HepG2 (cell line): ENCODE results near the gene GATC. TPM values are rescaled to one million over a fixed set of nuclear protein-coding genes. Genes with fewer than 3 reads are reported as not detected.

Experiments
- ATAC-seq: fragments of 200-7000 bp; cut with Tn5 transposase; 3 replicates; pipeline ENCODE4 v1.9.1; 2020; ENCODE audit warnings: mild to moderate bottlenecking, moderate library complexity
- BruUV-seq: library from RNA; stranded (reverse); fragments of 400-500 nt; replicated peaks from 2 replicates; lab custom pipeline; 2021; lab: Mats Ljungman, UMichigan
- CTCF ChIA-PET: fragments of 300-600 bp; formaldehyde crosslinking; extraction: SDS; loops from one replicate; lab custom pipeline; 2021; ENCODE audit warnings: low total read pairs, inconsistent platforms, low intra/inter-chr PET ratio; lab: Yijun Ruan, JAX
- POLR2A ChIA-PET: fragments of 350-600 bp; sonication (Branson Sonifier 250); formaldehyde crosslinking; loops from one replicate; lab custom pipeline; 2020; ENCODE audit warnings: antibody characterized with exemption, inconsistent platforms; lab: Yijun Ruan, JAX
- DNase-seq: peaks from one replicate; pipeline ENCODE4 v3.0.0-alpha.2; 2015; ENCODE audit warnings: low spot score
- FAIRE-seq: peaks from 3 replicates; lab custom pipeline; 2011; peaks lifted over from hg19 to GRCh38; lab: Jason Lieb, UNC
- H2AFZ ChIP-seq: one replicate; pipeline ENCODE4 v1.6.1; 2011; ENCODE audit warnings: low read length, inconsistent platforms
- H3K27ac ChIP-seq: fragments of 300-600 bp; 3 replicates; pipeline ENCODE4 v1.8.0; 2011; ENCODE audit warnings: mixed run types, mild to moderate bottlenecking, mixed read lengths, low read length, inconsistent platforms; ENCODE audit not compliant: insufficient read depth; ENCODE audit errors: extremely low read length
- H3K27me3 ChIP-seq, 2 experiments: fragments of 200-600 bp in 1 of 2; 2 replicates in 1 of 2; 3 replicates in 1 of 2; pipeline versions ENCODE4 v1.6.0 to v1.8.0; 2011; ENCODE audit warnings: low read length in 2 of 2, mild to moderate bottlenecking in 2 of 2, moderate library complexity in 2 of 2, inconsistent platforms in 1 of 2; ENCODE audit not compliant: insufficient read depth in 2 of 2, control insufficient read depth in 1 of 2
- H3K36me3 ChIP-seq, 2 experiments: fragments of 200-600 bp in 1 of 2; replicated peaks in 1 of 2; 2 replicates in 1 of 2; 3 replicates in 1 of 2; pipeline versions ENCODE4 v1.5.1 to v1.8.0; 2011; ENCODE audit warnings: low read length in 2 of 2, inconsistent platforms in 1 of 2; ENCODE audit not compliant: insufficient read depth in 2 of 2, control insufficient read depth in 1 of 2
- H3K4me1 ChIP-seq: 2 replicates; pipeline ENCODE4 v1.5.1; 2012; ENCODE audit warnings: low read length, inconsistent platforms; ENCODE audit not compliant: insufficient read depth
- H3K4me2 ChIP-seq: 2 replicates; pipeline ENCODE4 v1.6.0; 2011; ENCODE audit warnings: low read depth, low read length, inconsistent platforms
- H3K4me3 ChIP-seq, 3 experiments: fragments of 200-600 bp in 1 of 3; sonication (generic), shearing (Covaris generic) in 1 of 3; replicated peaks in 1 of 3; 2 replicates each; pipeline ENCODE4 v1.5.1; 2011 to 2016; ENCODE audit warnings: low read length in 3 of 3, inconsistent platforms in 2 of 3, low read depth in 2 of 3, mild to moderate bottlenecking in 2 of 3, control low read depth in 1 of 3, mixed read lengths in 1 of 3; ENCODE audit not compliant: insufficient read depth in 1 of 3
- H3K79me2 ChIP-seq: one replicate; pipeline ENCODE4 v1.6.1; 2011; ENCODE audit warnings: low read length, inconsistent platforms; ENCODE audit not compliant: insufficient read depth
- H3K9ac ChIP-seq: 2 replicates; pipeline ENCODE4 v1.6.0; 2011; ENCODE audit warnings: mild to moderate bottlenecking, low read depth, low read length, inconsistent platforms; ENCODE audit not compliant: insufficient read depth
- H3K9me3 ChIP-seq: 2 replicates; pipeline ENCODE4 v1.5.1; 2012; ENCODE audit warnings: mild to moderate bottlenecking, low read length
- H4K20me1 ChIP-seq: 2 replicates; pipeline ENCODE4 v1.6.0; 2011; ENCODE audit warnings: inconsistent platforms, mild to moderate bottlenecking, low read length, moderate library complexity; ENCODE audit not compliant: insufficient read depth
- ATM ChIP-seq: fragments of 450-650 bp; IDR thresholded peaks from 2 replicates; pipeline ENCODE4 v1.7.1; 2017; ENCODE audit warnings: mild to moderate bottlenecking, borderline replicate concordance
- FOXM1 ChIP-seq: sonication (generic); formaldehyde crosslinking; IDR thresholded peaks from 2 replicates; pipeline ENCODE4 v1.5.0; 2020; ENCODE audit warnings: missing genetic modification reagents
- GPN1 ChIP-seq: sonication (generic); formaldehyde crosslinking; IDR thresholded peaks from 2 replicates; pipeline ENCODE4 v1.5.1; 2020; ENCODE audit warnings: missing genetic modification reagents, borderline replicate concordance
- KDM3A ChIP-seq: IDR thresholded peaks from 2 replicates; pipeline ENCODE4 v1.6.1; 2018; ENCODE audit warnings: low read depth, missing compliant biosample characterization
- RBM22 ChIP-seq: fragments of 200-400 bp; formaldehyde crosslinking; optimal IDR thresholded peaks from 2 replicates; pipeline ENCODE3; 2017; ENCODE audit warnings: mild to moderate bottlenecking, low read length, moderate library complexity
- RFXAP ChIP-seq: sonication (generic); formaldehyde crosslinking; IDR thresholded peaks from 2 replicates; pipeline ENCODE4 v1.4.0; 2020; ENCODE audit warnings: missing genetic modification reagents, borderline replicate concordance
- SP4 ChIP-seq: sonication (generic); formaldehyde crosslinking; IDR thresholded peaks from 2 replicates; pipeline ENCODE4 v1.8.1; 2023; ENCODE audit warnings: mild to moderate bottlenecking, missing genetic modification reagents
- ZBTB3 ChIP-seq: sonication (generic); formaldehyde crosslinking; IDR thresholded peaks from 2 replicates; pipeline ENCODE4 v1.4.0; 2020; ENCODE audit warnings: low read depth, mild to moderate bottlenecking, moderate library complexity, missing genetic modification reagents, borderline replicate concordance
- ZNF143 ChIP-seq: sonication (generic); formaldehyde crosslinking; IDR thresholded peaks from 2 replicates; pipeline ENCODE4 v1.4.0; 2020; ENCODE audit warnings: missing genetic modification reagents
- ZNF335 ChIP-seq: sonication (generic); formaldehyde crosslinking; IDR thresholded peaks from 2 replicates; pipeline ENCODE4 v1.4.0; 2020; ENCODE audit warnings: missing genetic modification reagents
- ZNF788 ChIP-seq: sonication (generic); formaldehyde crosslinking; IDR thresholded peaks from 2 replicates; pipeline ENCODE4 v1.5.0; 2020; ENCODE audit warnings: mild to moderate bottlenecking, missing genetic modification reagents, borderline replicate concordance
- WGBS: methylation state at CpG from one replicate; pipeline ENCODE4 v1.1.6; 2017; ENCODE audit warnings: low lambda C conversion rate; 5-methylcytosine and 5-hydroxymethylcytosine counted together
- in situ Hi-C: cut with HindIII; loops from 2 replicates; pipeline ENCODE4 v1.10.0; 2017; ENCODE audit warnings: low pct_unique_long_range_greater_than_20kb; ENCODE audit not compliant: extremely low pct_ligation_motif_present
- intact Hi-C: fragments of 100-400 bp; cut with micrococcal nuclease; formaldehyde crosslinking; loops from one replicate; pipeline ENCODE4 v1.10.0; 2022; ENCODE audit not compliant: unreplicated experiment
- polyA plus RNA-seq, 8 experiments: library from polyadenylated mRNA; depleted of rRNA in 3 of 8; stranded (reverse) in 7 of 8; unstranded in 1 of 8; fragments of >200 nt; fragmentation: Illumina TruSeq in 4 of 8; extraction: Trizol in 4 of 8; gene quantifications; 2 replicates each; pipeline versions ENCODE4 v1.2.1 to v1.2.3, GENCODE V29; 2011 to 2016; ENCODE audit warnings: low read depth in 4 of 8, missing spikeins in 1 of 8, mixed read lengths in 1 of 8; ENCODE audit not compliant: insufficient read depth in 1 of 8
- total RNA-seq, 5 experiments: library from RNA; depleted of rRNA; stranded (reverse); fragments of >200 nt; fragmentation: Illumina TruSeq; extraction: Trizol; gene quantifications; 2 replicates each; pipeline ENCODE4 v1.2.3, GENCODE V29; 2016; ENCODE audit warnings: low read depth in 1 of 5
- TF ChIP-seq, protein P1 (sequence below): sonication (generic); formaldehyde crosslinking; IDR thresholded peaks from 2 replicates; pipeline ENCODE4 v1.4.0; 2020; ENCODE audit warnings: low read depth, missing genetic modification reagents

Gene GATC
- total and polyA plus RNA-seq, 2 of the 13 experiments (the other 11 are each of a cell fraction or from before 2014, with no cell fraction given) = 17.7 to 29.7 TPM

- no peak for FAIRE-seq
- Histone ChIP-seq H4K20me1 (0 out of 2 replicates have a peak, but pooled peaks cover 9% of the 10 kb centered on the region), H3K27me3 (no peaks in the 10 kb centered on the region), H2AFZ (no peak overlapping the region), H3K4me3 (no peak overlapping the region), H3K9ac (no peak overlapping the region), H3K4me2 (no peak overlapping the region), H3K36me3 (peaks cover 24 to 53% of the 10 kb centered on the region in 2 experiments), H3K79me2 (peaks cover under 1% of the 10 kb centered on the region), H3K27ac (no peak overlapping the region), H3K9me3 (no peaks in the 10 kb centered on the region), H3K4me1 (no peaks in the 10 kb centered on the region)
- ATAC-seq = no peak
- in situ Hi-C loops = no loop called here
- ChIA-PET CTCF (no interaction called here), POLR2A (no interaction called here)
- DNase-seq = no peak
- no TSS peak for BruUV-seq
- intact Hi-C loops = loop anchor here (5.0 kb wide), 1 partner anchor 77 kb away; the partner anchor contains the start of gene RNF10
- WGBS = 100% methylated on average over 7 of the region's 7 CpGs
- no peak for TF ChIP-seq GPN1 (CRISPR knock-in tag)
- TF ChIP-seq ATM = no peak
- no peak for TF ChIP-seq ZBTB3 (CRISPR knock-in tag)
- TF ChIP-seq ZNF788 (CRISPR knock-in tag) = no peak
- TF ChIP-seq ZNF335 = no peak
- TF ChIP-seq KDM3A (CRISPR knock-in tag) = no peak
- TF ChIP-seq, protein P1, sequence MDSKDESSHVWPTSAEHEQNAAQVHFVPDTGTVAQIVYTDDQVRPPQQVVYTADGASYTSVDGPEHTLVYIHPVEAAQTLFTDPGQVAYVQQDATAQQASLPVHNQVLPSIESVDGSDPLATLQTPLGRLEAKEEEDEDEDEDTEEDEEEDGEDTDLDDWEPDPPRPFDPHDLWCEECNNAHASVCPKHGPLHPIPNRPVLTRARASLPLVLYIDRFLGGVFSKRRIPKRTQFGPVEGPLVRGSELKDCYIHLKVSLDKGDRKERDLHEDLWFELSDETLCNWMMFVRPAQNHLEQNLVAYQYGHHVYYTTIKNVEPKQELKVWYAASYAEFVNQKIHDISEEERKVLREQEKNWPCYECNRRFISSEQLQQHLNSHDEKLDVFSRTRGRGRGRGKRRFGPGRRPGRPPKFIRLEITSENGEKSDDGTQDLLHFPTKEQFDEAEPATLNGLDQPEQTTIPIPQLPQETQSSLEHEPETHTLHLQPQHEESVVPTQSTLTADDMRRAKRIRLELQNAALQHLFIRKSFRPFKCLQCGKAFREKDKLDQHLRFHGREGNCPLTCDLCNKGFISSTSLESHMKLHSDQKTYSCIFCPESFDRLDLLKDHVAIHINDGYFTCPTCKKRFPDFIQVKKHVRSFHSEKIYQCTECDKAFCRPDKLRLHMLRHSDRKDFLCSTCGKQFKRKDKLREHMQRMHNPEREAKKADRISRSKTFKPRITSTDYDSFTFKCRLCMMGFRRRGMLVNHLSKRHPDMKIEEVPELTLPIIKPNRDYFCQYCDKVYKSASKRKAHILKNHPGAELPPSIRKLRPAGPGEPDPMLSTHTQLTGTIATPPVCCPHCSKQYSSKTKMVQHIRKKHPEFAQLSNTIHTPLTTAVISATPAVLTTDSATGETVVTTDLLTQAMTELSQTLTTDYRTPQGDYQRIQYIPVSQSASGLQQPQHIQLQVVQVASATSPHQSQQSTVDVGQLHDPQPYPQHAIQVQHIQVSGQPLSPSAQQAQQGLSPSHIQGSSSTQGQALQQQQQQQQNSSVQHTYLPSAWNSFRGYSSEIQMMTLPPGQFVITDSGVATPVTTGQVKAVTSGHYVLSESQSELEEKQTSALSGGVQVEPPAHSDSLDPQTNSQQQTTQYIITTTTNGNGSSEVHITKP = no peak
- TF ChIP-seq SP4 (CRISPR knock-in tag) = no peak
- no peak for TF ChIP-seq RFXAP (CRISPR knock-in tag)
- no peak for TF ChIP-seq FOXM1 (CRISPR knock-in tag)
- no peak for TF ChIP-seq RBM22
- TF ChIP-seq ZNF143 (CRISPR knock-in tag) = no peak
Observed at GRCh38 chr12:120455302-120455701, 9.1 kb downstream of the GATC start.
